Thyroid gland (tissue), 4 donors: Measurements from ENCODE around the gene SERPINB2.

Source experiments
- CTCF ChIP-seq, 6 experiments: fragments of 200-600 bp in 3 of 6; fragments of 450-650 bp in 3 of 6; sonication (generic) in 3 of 6; IDR thresholded peaks; one replicate each; pipeline ENCODE4 v1.5.1; 2016 to 2019; ENCODE audit warnings: antibody characterized with exemption in 6 of 6, mild to moderate bottlenecking in 2 of 6, inconsistent platforms in 1 of 6, moderate library complexity in 1 of 6
- POLR2A ChIP-seq, 2 donors: fragments of 450-650 bp; IDR thresholded peaks; one replicate each; pipeline ENCODE4 v1.6.1; 2017; ENCODE audit warnings: antibody characterized with exemption in 2 of 2, mild to moderate bottlenecking in 2 of 2, moderate library complexity in 1 of 2

GRCh38 chr18:63887424-63887823 is at the start of gene SERPINB2:
- TF ChIP-seq CTCF (IDR thresholded peaks at IDR 0.05) = no peak
- TF ChIP-seq POLR2A (IDR thresholded peaks at IDR 0.05) = no peak
